HepG2 (cell line): ENCODE measurements around the gene OGFR. TPM values are rescaled to one million over a fixed set of nuclear protein-coding genes. Genes with fewer than 3 reads are reported as not detected.

ENCODE experiments used
- GMEB2 ChIP-seq: IDR thresholded peaks from 2 replicates; pipeline ENCODE4 v1.6.1; 2016; ENCODE audit warnings: missing biosample characterization, missing genetic modification reagents, low read depth
- HBP1 ChIP-seq: IDR thresholded peaks from 2 replicates; pipeline ENCODE4 v1.6.1; 2016; ENCODE audit warnings: low read depth, control low read depth
- HDAC6 ChIP-seq: fragments of 200-600 bp; sonication (generic); IDR thresholded peaks from 2 replicates; pipeline ENCODE4 v1.7.0; 2017; ENCODE audit warnings: mild to moderate bottlenecking, antibody characterized with exemption, low read length, low read depth
- HOXD1 ChIP-seq: sonication (generic); formaldehyde crosslinking; IDR thresholded peaks from 2 replicates; pipeline ENCODE4 v1.5.0; 2020; ENCODE audit warnings: missing genetic modification reagents
- IRX3 ChIP-seq: sonication (generic); formaldehyde crosslinking; IDR thresholded peaks from 2 replicates; pipeline ENCODE4 v1.8.1; 2023; ENCODE audit warnings: mild to moderate bottlenecking, low read depth, missing genetic modification reagents, borderline replicate concordance
- JUN ChIP-seq: sonication (generic); formaldehyde crosslinking; IDR thresholded peaks from 2 replicates; pipeline ENCODE4 v1.4.0; 2020; ENCODE audit warnings: mild to moderate bottlenecking, missing genetic modification reagents
- MAZ ChIP-seq, 2 experiments: sonication (generic) in 1 of 2; formaldehyde crosslinking in 1 of 2; IDR thresholded peaks; 2 replicates each; pipeline versions ENCODE4 v1.5.0 to v1.6.1; 2012 to 2020; ENCODE audit warnings: low read depth in 2 of 2, mild to moderate bottlenecking in 2 of 2, borderline replicate concordance in 1 of 2, improper control_type of control experiment in 1 of 2, low read length in 1 of 2, missing genetic modification reagents in 1 of 2, moderate library complexity in 1 of 2
- MYPOP ChIP-seq: sonication (generic); formaldehyde crosslinking; IDR thresholded peaks from 2 replicates; pipeline ENCODE4 v1.8.1; 2023; ENCODE audit warnings: mild to moderate bottlenecking, moderate library complexity, missing genetic modification reagents
- NAIF1 ChIP-seq: sonication (generic); formaldehyde crosslinking; IDR thresholded peaks from 2 replicates; pipeline ENCODE4 v1.5.0; 2020; ENCODE audit warnings: mild to moderate bottlenecking, missing genetic modification reagents, borderline replicate concordance
- NCOA1 ChIP-seq: sonication (generic); formaldehyde crosslinking; IDR thresholded peaks from 2 replicates; pipeline ENCODE4 v1.9.0; 2021; ENCODE audit warnings: missing genetic modification reagents
- NRL ChIP-seq: sonication (generic); formaldehyde crosslinking; IDR thresholded peaks from 2 replicates; pipeline ENCODE4 v1.5.0; 2020; ENCODE audit warnings: missing genetic modification reagents, mild to moderate bottlenecking, moderate library complexity, borderline replicate concordance
- POLR2G ChIP-seq: fragments of 200-400 bp; formaldehyde crosslinking; IDR thresholded peaks from 2 replicates; pipeline ENCODE4 v1.6.1; 2018; ENCODE audit warnings: mild to moderate bottlenecking, low read depth, low read length, moderate library complexity
- SMC3 ChIP-seq: IDR thresholded peaks from 2 replicates; pipeline ENCODE4 v1.6.1; 2011; ENCODE audit warnings: low read length, improper control_type of control experiment
- SP1 ChIP-seq, 2 experiments: fragments of 450-650 bp in 1 of 2; sonication (generic) in 1 of 2; formaldehyde crosslinking in 1 of 2; IDR thresholded peaks; 2 replicates each; pipeline versions ENCODE4 v1.4.0 to v1.6.1; 2016 to 2020; ENCODE audit warnings: missing genetic modification reagents in 1 of 2
- ZHX1 ChIP-seq: sonication (generic); formaldehyde crosslinking; IDR thresholded peaks from 2 replicates; pipeline ENCODE4 v1.8.1; 2022; ENCODE audit warnings: low read depth, mild to moderate bottlenecking, missing genetic modification reagents
- ZKSCAN8 ChIP-seq: IDR thresholded peaks from 2 replicates; pipeline ENCODE4 v1.6.1; 2016; ENCODE audit warnings: borderline replicate concordance, missing genetic modification reagents, missing compliant biosample characterization
- ZNF124 ChIP-seq: sonication (generic); formaldehyde crosslinking; IDR thresholded peaks from 2 replicates; pipeline ENCODE4 v1.4.0; 2020; ENCODE audit warnings: missing genetic modification reagents
- ZNF253 ChIP-seq: sonication (generic); formaldehyde crosslinking; IDR thresholded peaks from 2 replicates; pipeline ENCODE4 v1.8.0; 2022; ENCODE audit warnings: mild to moderate bottlenecking, missing genetic modification reagents, borderline replicate concordance
- ZNF513 ChIP-seq: sonication (generic); formaldehyde crosslinking; conservative IDR thresholded peaks from 2 replicates; pipeline ENCODE4 v1.5.0; 2020; ENCODE audit warnings: missing genetic modification reagents
- ZNF530 ChIP-seq: sonication (generic); formaldehyde crosslinking; IDR thresholded peaks from 2 replicates; pipeline ENCODE4 v1.5.0; 2020; ENCODE audit warnings: low read depth, mild to moderate bottlenecking, missing genetic modification reagents
- polyA plus RNA-seq, 8 experiments: library from polyadenylated mRNA; depleted of rRNA in 3 of 8; stranded (reverse) in 7 of 8; unstranded in 1 of 8; fragments of >200 nt; fragmentation: Illumina TruSeq in 4 of 8; extraction: Trizol in 4 of 8; gene quantifications; 2 replicates each; pipeline versions ENCODE4 v1.2.1 to v1.2.3, GENCODE V29; 2011 to 2016; ENCODE audit warnings: low read depth in 4 of 8, missing spikeins in 1 of 8, mixed read lengths in 1 of 8; ENCODE audit not compliant: insufficient read depth in 1 of 8
- total RNA-seq, 5 experiments: library from RNA; depleted of rRNA; stranded (reverse); fragments of >200 nt; fragmentation: Illumina TruSeq; extraction: Trizol; gene quantifications; 2 replicates each; pipeline ENCODE4 v1.2.3, GENCODE V29; 2016; ENCODE audit warnings: low read depth in 1 of 5

OGFR gene
- total and polyA plus RNA-seq, 2 of the 13 experiments (the other 11 are each of a cell fraction or from before 2014, with no cell fraction given): 47.7 to 81.8 TPM

GRCh38 chr20:62808211-62808865 is 3.7 kb downstream of the OGFR start (continued):
- TF ChIP-seq ZHX1 (no peak), HBP1 (no peak), HDAC6 (no peak), ZNF513 (CRISPR knock-in tag) (no peak), MYPOP (CRISPR knock-in tag) (no peak), NAIF1 (CRISPR knock-in tag) (no peak), SMC3 (peak; percentile 69; the same call in 1 of the 2 replicates), JUN (0 out of 2 replicates have a peak, but pooled peaks have one; percentile 26), IRX3 (no peak), NRL (CRISPR knock-in tag) (peak; percentile 64; the same call in 1 of the 2 replicates), HOXD1 (0 out of 2 replicates have a peak, but pooled peaks have one; percentile 29), ZNF124 (CRISPR knock-in tag) (peak; percentile 42; the same call in 1 of the 2 replicates), GMEB2 (no peak), MAZ (IDR thresholded peaks at IDR 0.05; ENCODE audit: borderline replicate concordance, low read depth, low read length) (no peak), MAZ (CRISPR knock-in tag; IDR thresholded peaks at IDR 0.05; ENCODE audit: low read depth) (0 out of 2 replicates have a peak, but pooled peaks have one; percentile 1), POLR2G (no peak), ZNF253 (CRISPR knock-in tag) (no peak), ZKSCAN8 (no peak), SP1 (IDR thresholded peaks at IDR 0.05) (no peak), SP1 (CRISPR knock-in tag; IDR thresholded peaks at IDR 0.05) (no peak; the same call in 1 of the 2 replicates), ZNF530 (CRISPR knock-in tag) (no peak), NCOA1 (no peak)
